HepG2 (cell line): ENCODE measurements around the gene SH3D19. TPM values are rescaled to one million over a fixed set of nuclear protein-coding genes. Genes with fewer than 3 reads are reported as not detected.

Experiments
- FOXA1 ChIP-seq, 2 experiments: fragments of 450-650 bp in 1 of 2; sonication (generic) in 1 of 2; formaldehyde crosslinking in 1 of 2; IDR thresholded peaks; 2 replicates each; pipeline versions ENCODE4 v1.4.0 to v1.6.1; 2016 to 2020; ENCODE audit warnings: missing genetic modification reagents in 1 of 2
- IRX3 ChIP-seq: sonication (generic); formaldehyde crosslinking; IDR thresholded peaks from 2 replicates; pipeline ENCODE4 v1.8.1; 2023; ENCODE audit warnings: mild to moderate bottlenecking, low read depth, missing genetic modification reagents, borderline replicate concordance
- LCORL ChIP-seq, 2 experiments: fragments of 450-650 bp in 1 of 2; sonication (generic) in 1 of 2; formaldehyde crosslinking in 1 of 2; IDR thresholded peaks; 2 replicates each; pipeline versions ENCODE4 v1.5.0 to v1.6.1; 2017 to 2020; ENCODE audit warnings: antibody characterized with exemption in 1 of 2, missing genetic modification reagents in 1 of 2
- NFE2L2 ChIP-seq: fragments of 150-350 bp; IDR thresholded peaks from 2 replicates; pipeline ENCODE4 v1.6.1; 2014; ENCODE audit warnings: low read length
- NFIB ChIP-seq: sonication (generic); formaldehyde crosslinking; IDR thresholded peaks from 2 replicates; pipeline ENCODE4 v1.9.0; 2021; ENCODE audit warnings: missing genetic modification reagents, mild to moderate bottlenecking, borderline replicate concordance
- NFIC ChIP-seq: IDR thresholded peaks from 2 replicates; pipeline ENCODE4 v1.6.1; 2012; ENCODE audit warnings: mild to moderate bottlenecking, low read length, inconsistent platforms
- NR2F6 ChIP-seq, 2 experiments: IDR thresholded peaks; 2 replicates each; pipeline ENCODE4 v1.6.1; 2016; ENCODE audit warnings: antibody characterized with exemption in 1 of 2, mild to moderate bottlenecking in 1 of 2
- SRF ChIP-seq: IDR thresholded peaks from 2 replicates; pipeline ENCODE4 v1.6.1; 2011; ENCODE audit warnings: mild to moderate bottlenecking, low read depth, low read length, moderate library complexity
- THYN1 ChIP-seq: sonication (generic); formaldehyde crosslinking; IDR thresholded peaks from 2 replicates; pipeline ENCODE4 v1.8.1; 2023; ENCODE audit warnings: low read depth, mild to moderate bottlenecking, moderate library complexity, missing genetic modification reagents, borderline replicate concordance
- ZBTB20 ChIP-seq: sonication (generic); formaldehyde crosslinking; IDR thresholded peaks from 2 replicates; pipeline ENCODE4 v1.8.1; 2023; ENCODE audit warnings: missing genetic modification reagents, low read depth, mild to moderate bottlenecking, borderline replicate concordance
- ZBTB21 ChIP-seq: sonication (generic); formaldehyde crosslinking; IDR thresholded peaks from 2 replicates; pipeline ENCODE4 v1.4.0; 2020; ENCODE audit warnings: missing genetic modification reagents
- polyA plus RNA-seq, 8 experiments: library from polyadenylated mRNA; depleted of rRNA in 3 of 8; stranded (reverse) in 7 of 8; unstranded in 1 of 8; fragments of >200 nt; fragmentation: Illumina TruSeq in 4 of 8; extraction: Trizol in 4 of 8; gene quantifications; 2 replicates each; pipeline versions ENCODE4 v1.2.1 to v1.2.3, GENCODE V29; 2011 to 2016; ENCODE audit warnings: low read depth in 4 of 8, missing spikeins in 1 of 8, mixed read lengths in 1 of 8; ENCODE audit not compliant: insufficient read depth in 1 of 8
- total RNA-seq, 5 experiments: library from RNA; depleted of rRNA; stranded (reverse); fragments of >200 nt; fragmentation: Illumina TruSeq; extraction: Trizol; gene quantifications; 2 replicates each; pipeline ENCODE4 v1.2.3, GENCODE V29; 2016; ENCODE audit warnings: low read depth in 1 of 5
- TF ChIP-seq, protein P1 (sequence below): sonication (generic); formaldehyde crosslinking; IDR thresholded peaks from 2 replicates; pipeline ENCODE4 v1.5.0; 2020; ENCODE audit warnings: mild to moderate bottlenecking, missing genetic modification reagents, borderline replicate concordance
- TF ChIP-seq, protein P2 (sequence below): sonication (generic); formaldehyde crosslinking; IDR thresholded peaks from 2 replicates; pipeline ENCODE4 v1.9.0; 2021; ENCODE audit warnings: missing genetic modification reagents, mild to moderate bottlenecking, borderline replicate concordance
- TF ChIP-seq, protein P3 (sequence below): sonication (generic); formaldehyde crosslinking; conservative IDR thresholded peaks from 2 replicates; pipeline ENCODE4 v1.8.0; 2022; ENCODE audit warnings: low read depth, missing genetic modification reagents
- TF ChIP-seq, protein P4 (sequence below): sonication (generic); formaldehyde crosslinking; IDR thresholded peaks from 2 replicates; pipeline ENCODE4 v1.5.0; 2020; ENCODE audit warnings: missing genetic modification reagents
- TF ChIP-seq, protein P5 (sequence below): sonication (generic); formaldehyde crosslinking; IDR thresholded peaks from 2 replicates; pipeline ENCODE4 v1.4.0; 2020; ENCODE audit warnings: missing genetic modification reagents
- TF ChIP-seq, protein P6 (sequence below): sonication (generic); formaldehyde crosslinking; IDR thresholded peaks from 2 replicates; pipeline ENCODE4 v1.8.0; 2022; ENCODE audit warnings: mild to moderate bottlenecking, missing genetic modification reagents

Gene SH3D19
- total and polyA plus RNA-seq, 2 of the 13 experiments (the other 11 are each of a cell fraction or from before 2014, with no cell fraction given), result 31.2 to 38.0 TPM

DNA sequence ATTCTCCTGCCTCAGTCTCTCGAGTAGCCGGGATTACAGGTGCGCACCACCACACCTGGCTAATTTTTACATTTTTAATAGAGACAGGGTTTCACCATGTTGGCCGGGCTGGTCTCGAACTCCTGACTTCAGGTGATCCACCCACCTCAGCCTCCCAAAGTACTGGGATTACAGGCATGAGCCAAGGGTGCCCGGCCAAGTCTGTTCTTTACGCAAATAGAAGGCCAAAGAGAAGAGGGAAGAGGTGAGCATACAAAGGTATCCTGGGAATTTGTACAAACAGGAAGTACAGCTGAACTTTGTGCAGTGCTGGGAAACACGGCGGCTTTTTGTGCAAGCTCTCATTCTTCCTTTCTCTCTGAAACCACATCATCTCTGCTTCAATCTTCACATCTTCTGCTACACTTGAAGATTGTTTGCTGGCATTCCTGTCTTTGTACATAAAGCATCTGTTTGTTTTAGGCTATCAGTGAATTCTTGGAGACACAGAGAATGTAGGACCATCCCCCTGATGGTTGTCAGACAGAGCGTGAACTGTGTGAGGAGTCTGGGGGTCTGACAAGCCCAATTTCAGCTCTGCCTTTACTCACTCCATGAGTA is 120.4 kb downstream of the SH3D19 start (continued):
- TF ChIP-seq NFIB (CRISPR knock-in tag) (no peak), THYN1 (no peak), ZBTB20 (CRISPR knock-in tag) (no peak; the same call in 1 of the 2 replicates), NR2F6 (IDR thresholded peaks at IDR 0.05) (peak; percentile 37), NR2F6 (CRISPR knock-in tag; IDR thresholded peaks at IDR 0.05) (peak; percentile 73), NFIC (peak; percentile 58; the same call in 1 of the 2 replicates), FOXA1 (IDR thresholded peaks at IDR 0.05) (no peak), FOXA1 (CRISPR knock-in tag; IDR thresholded peaks at IDR 0.05) (peak; percentile 76), IRX3 (CRISPR knock-in tag) (no peak), LCORL (IDR thresholded peaks at IDR 0.05) (no peak), LCORL (CRISPR knock-in tag; IDR thresholded peaks at IDR 0.05) (peak; percentile 93), SRF (no peak), NFE2L2 (no peak), ZBTB21 (CRISPR knock-in tag) (no peak)
- TF ChIP-seq, protein P1, sequence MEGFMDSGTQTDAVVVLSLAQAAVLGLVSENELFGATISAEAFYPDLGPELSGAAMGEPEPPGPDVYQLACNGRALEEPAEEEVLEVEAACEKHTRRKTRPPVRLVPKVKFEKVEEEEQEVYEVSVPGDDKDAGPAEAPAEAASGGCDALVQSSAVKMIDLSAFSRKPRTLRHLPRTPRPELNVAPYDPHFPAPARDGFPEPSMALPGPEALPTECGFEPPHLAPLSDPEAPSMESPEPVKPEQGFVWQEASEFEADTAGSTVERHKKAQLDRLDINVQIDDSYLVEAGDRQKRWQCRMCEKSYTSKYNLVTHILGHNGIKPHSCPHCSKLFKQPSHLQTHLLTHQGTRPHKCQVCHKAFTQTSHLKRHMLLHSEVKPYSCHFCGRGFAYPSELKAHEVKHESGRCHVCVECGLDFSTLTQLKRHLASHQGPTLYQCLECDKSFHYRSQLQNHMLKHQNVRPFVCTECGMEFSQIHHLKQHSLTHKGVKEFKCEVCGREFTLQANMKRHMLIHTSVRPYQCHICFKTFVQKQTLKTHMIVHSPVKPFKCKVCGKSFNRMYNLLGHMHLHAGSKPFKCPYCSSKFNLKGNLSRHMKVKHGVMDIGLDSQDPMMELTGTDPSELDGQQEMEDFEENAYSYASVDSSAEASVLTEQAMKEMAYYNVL (CRISPR knock-in tag), result peak; percentile 99
- TF ChIP-seq, protein P2, sequence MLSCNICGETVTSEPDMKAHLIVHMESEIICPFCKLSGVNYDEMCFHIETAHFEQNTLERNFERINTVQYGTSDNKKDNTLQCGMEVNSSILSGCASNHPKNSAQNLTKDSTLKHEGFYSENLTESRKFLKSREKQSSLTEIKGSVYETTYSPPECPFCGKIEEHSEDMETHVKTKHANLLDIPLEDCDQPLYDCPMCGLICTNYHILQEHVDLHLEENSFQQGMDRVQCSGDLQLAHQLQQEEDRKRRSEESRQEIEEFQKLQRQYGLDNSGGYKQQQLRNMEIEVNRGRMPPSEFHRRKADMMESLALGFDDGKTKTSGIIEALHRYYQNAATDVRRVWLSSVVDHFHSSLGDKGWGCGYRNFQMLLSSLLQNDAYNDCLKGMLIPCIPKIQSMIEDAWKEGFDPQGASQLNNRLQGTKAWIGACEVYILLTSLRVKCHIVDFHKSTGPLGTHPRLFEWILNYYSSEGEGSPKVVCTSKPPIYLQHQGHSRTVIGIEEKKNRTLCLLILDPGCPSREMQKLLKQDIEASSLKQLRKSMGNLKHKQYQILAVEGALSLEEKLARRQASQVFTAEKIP, result no peak
- TF ChIP-seq, protein P3, sequence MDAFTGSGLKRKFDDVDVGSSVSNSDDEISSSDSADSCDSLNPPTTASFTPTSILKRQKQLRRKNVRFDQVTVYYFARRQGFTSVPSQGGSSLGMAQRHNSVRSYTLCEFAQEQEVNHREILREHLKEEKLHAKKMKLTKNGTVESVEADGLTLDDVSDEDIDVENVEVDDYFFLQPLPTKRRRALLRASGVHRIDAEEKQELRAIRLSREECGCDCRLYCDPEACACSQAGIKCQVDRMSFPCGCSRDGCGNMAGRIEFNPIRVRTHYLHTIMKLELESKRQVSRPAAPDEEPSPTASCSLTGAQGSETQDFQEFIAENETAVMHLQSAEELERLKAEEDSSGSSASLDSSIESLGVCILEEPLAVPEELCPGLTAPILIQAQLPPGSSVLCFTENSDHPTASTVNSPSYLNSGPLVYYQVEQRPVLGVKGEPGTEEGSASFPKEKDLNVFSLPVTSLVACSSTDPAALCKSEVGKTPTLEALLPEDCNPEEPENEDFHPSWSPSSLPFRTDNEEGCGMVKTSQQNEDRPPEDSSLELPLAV (CRISPR knock-in tag), result no peak
- TF ChIP-seq, protein P4, sequence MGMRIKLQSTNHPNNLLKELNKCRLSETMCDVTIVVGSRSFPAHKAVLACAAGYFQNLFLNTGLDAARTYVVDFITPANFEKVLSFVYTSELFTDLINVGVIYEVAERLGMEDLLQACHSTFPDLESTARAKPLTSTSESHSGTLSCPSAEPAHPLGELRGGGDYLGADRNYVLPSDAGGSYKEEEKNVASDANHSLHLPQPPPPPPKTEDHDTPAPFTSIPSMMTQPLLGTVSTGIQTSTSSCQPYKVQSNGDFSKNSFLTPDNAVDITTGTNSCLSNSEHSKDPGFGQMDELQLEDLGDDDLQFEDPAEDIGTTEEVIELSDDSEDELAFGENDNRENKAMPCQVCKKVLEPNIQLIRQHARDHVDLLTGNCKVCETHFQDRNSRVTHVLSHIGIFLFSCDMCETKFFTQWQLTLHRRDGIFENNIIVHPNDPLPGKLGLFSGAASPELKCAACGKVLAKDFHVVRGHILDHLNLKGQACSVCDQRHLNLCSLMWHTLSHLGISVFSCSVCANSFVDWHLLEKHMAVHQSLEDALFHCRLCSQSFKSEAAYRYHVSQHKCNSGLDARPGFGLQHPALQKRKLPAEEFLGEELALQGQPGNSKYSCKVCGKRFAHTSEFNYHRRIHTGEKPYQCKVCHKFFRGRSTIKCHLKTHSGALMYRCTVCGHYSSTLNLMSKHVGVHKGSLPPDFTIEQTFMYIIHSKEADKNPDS, result no peak
- TF ChIP-seq, protein P5, sequence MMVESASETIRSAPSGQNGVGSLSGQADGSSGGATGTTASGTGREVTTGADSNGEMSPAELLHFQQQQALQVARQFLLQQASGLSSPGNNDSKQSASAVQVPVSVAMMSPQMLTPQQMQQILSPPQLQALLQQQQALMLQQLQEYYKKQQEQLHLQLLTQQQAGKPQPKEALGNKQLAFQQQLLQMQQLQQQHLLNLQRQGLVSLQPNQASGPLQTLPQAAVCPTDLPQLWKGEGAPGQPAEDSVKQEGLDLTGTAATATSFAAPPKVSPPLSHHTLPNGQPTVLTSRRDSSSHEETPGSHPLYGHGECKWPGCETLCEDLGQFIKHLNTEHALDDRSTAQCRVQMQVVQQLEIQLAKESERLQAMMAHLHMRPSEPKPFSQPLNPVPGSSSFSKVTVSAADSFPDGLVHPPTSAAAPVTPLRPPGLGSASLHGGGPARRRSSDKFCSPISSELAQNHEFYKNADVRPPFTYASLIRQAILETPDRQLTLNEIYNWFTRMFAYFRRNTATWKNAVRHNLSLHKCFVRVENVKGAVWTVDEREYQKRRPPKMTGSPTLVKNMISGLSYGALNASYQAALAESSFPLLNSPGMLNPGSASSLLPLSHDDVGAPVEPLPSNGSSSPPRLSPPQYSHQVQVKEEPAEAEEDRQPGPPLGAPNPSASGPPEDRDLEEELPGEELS (CRISPR knock-in tag), result peak; percentile 88
- TF ChIP-seq, protein P6, sequence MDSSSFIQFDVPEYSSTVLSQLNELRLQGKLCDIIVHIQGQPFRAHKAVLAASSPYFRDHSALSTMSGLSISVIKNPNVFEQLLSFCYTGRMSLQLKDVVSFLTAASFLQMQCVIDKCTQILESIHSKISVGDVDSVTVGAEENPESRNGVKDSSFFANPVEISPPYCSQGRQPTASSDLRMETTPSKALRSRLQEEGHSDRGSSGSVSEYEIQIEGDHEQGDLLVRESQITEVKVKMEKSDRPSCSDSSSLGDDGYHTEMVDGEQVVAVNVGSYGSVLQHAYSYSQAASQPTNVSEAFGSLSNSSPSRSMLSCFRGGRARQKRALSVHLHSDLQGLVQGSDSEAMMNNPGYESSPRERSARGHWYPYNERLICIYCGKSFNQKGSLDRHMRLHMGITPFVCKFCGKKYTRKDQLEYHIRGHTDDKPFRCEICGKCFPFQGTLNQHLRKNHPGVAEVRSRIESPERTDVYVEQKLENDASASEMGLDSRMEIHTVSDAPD, result no peak; the same call in 1 of the 2 replicates
